MM.1S (cell line): Measurements from ENCODE around the gene PTPN3.

ENCODE experiments used
- DNase-seq: peaks from one replicate; pipeline ENCODE4 v3.0.0-alpha.2; 2015
- H2AFZ ChIP-seq: fragments of 300-600 bp; sonication (generic); 2 replicates; pipeline ENCODE4 v1.6.0; 2016; ENCODE audit warnings: antibody characterized with exemption, low read length
- H3F3A ChIP-seq: fragments of 300-600 bp; sonication (generic); 2 replicates; pipeline ENCODE4 v1.6.1; 2016; ENCODE audit warnings: mild to moderate bottlenecking, antibody characterized with exemption, low read length, moderate library complexity, mixed read lengths; ENCODE audit not compliant: insufficient read depth
- H3K27ac ChIP-seq: fragments of 300-600 bp; sonication (generic); 2 replicates; pipeline ENCODE4 v1.5.1; 2016; ENCODE audit warnings: mild to moderate bottlenecking, low read length
- H3K27me3 ChIP-seq: fragments of 300-600 bp; sonication (generic); replicated peaks from 2 replicates; pipeline ENCODE4 v1.6.0; 2016; ENCODE audit warnings: low read length; ENCODE audit not compliant: insufficient read depth
- H3K36me3 ChIP-seq: fragments of 300-600 bp; sonication (generic); replicated peaks from 2 replicates; pipeline ENCODE4 v1.6.1; 2016; ENCODE audit warnings: mild to moderate bottlenecking, low read length, mixed read lengths; ENCODE audit not compliant: insufficient read depth
- H3K4me1 ChIP-seq: fragments of 300-600 bp; sonication (generic); 2 replicates; pipeline ENCODE4 v1.6.1; 2016; ENCODE audit warnings: low read length, mixed read lengths
- H3K4me2 ChIP-seq: fragments of 300-600 bp; sonication (generic); 2 replicates; pipeline ENCODE4 v1.6.0; 2016; ENCODE audit warnings: low read depth, low read length
- H3K4me3 ChIP-seq: fragments of 300-600 bp; sonication (generic); 2 replicates; pipeline ENCODE4 v1.5.1; 2016; ENCODE audit warnings: low read length, mixed read lengths
- H3K79me2 ChIP-seq: fragments of 300-600 bp; sonication (generic); 2 replicates; pipeline ENCODE4 v1.6.1; 2016; ENCODE audit warnings: mixed run types, low read length, mixed read lengths
- H3K9ac ChIP-seq: fragments of 300-600 bp; sonication (generic); 2 replicates; pipeline ENCODE4 v1.6.1; 2016; ENCODE audit warnings: low read length, mixed read lengths
- H3K9me2 ChIP-seq: fragments of 300-600 bp; sonication (generic); replicated peaks from 2 replicates; pipeline ENCODE4 v1.6.1; 2016; ENCODE audit warnings: mild to moderate bottlenecking, low read length, mixed read lengths; ENCODE audit not compliant: insufficient read depth
- H3K9me3 ChIP-seq: fragments of 300-600 bp; sonication (generic); replicated peaks from 2 replicates; pipeline ENCODE4 v1.6.1; 2016; ENCODE audit warnings: mild to moderate bottlenecking, low read length, mixed read lengths; ENCODE audit not compliant: insufficient read depth
- H4K20me1 ChIP-seq: fragments of 300-600 bp; sonication (generic); 2 replicates; pipeline ENCODE4 v1.6.1; 2016; ENCODE audit warnings: mild to moderate bottlenecking, low read length, moderate library complexity, mixed read lengths; ENCODE audit not compliant: insufficient read depth
- CTCF ChIP-seq: fragments of 300-600 bp; sonication (generic); IDR thresholded peaks from 2 replicates; pipeline ENCODE4 v1.5.1; 2016; ENCODE audit warnings: antibody characterized with exemption, low read length, mixed read lengths
- EZH2 ChIP-seq: fragments of 300-600 bp; sonication (generic); optimal IDR thresholded peaks from 2 replicates; pipeline ENCODE3; 2017; ENCODE audit warnings: low read depth, mild to moderate bottlenecking, antibody characterized with exemption, low read length, mixed read lengths
- EZH2phosphoT487 ChIP-seq: fragments of 300-600 bp; sonication (generic); IDR thresholded peaks from 2 replicates; pipeline ENCODE4 v1.6.1; 2018; ENCODE audit warnings: antibody characterized with exemption, low read length

Gene PTPN3

GRCh38 chr9:109401990-109402318, 96.2 kb downstream of the PTPN3 start:
- peaks cover 28% of the 10 kb centered on the region for H3K4me1 ChIP-seq
- no peak overlapping the region for H3K4me3 ChIP-seq
- TF ChIP-seq EZH2 (no peak), EZH2phosphoT487 (no peak), CTCF (no peak)
- no peak overlapping the region for H3K27ac ChIP-seq
- H3K27me3 ChIP-seq, result no peaks in the 10 kb centered on the region
- H3K4me2 ChIP-seq, result peak overlapping the region; percentile 21; the same call in 1 of the 2 replicates
- no peaks in the 10 kb centered on the region for H4K20me1 ChIP-seq
- DNase-seq, result no peak
- no peaks in the 10 kb centered on the region for H3K9me3 ChIP-seq
- H3K9me2 ChIP-seq, result no peaks in the 10 kb centered on the region
- H2AFZ ChIP-seq, result no peak overlapping the region
- no peaks in the 10 kb centered on the region for H3K36me3 ChIP-seq
- H3F3A ChIP-seq, result no peaks in the 10 kb centered on the region; the same call in 1 of the 2 replicates
- H3K79me2 ChIP-seq, result no peaks in the 10 kb centered on the region
- no peak overlapping the region for H3K9ac ChIP-seq

- no peak overlapping the region for H3K9ac ChIP-seq
- no peaks in the 10 kb centered on the region for H3K36me3 ChIP-seq
These were observed 96.7 kb downstream of the PTPN3 start for GRCh38 chr9:109401169-109401989.

GRCh38 chr9:109399258-109399767, 98.8 kb downstream of the PTPN3 start:
- H3K9ac ChIP-seq, result no peak overlapping the region
- H3K27me3 ChIP-seq, result no peaks in the 10 kb centered on the region
- H3K9me3 ChIP-seq, result no peaks in the 10 kb centered on the region
- no peaks in the 10 kb centered on the region for H3K79me2 ChIP-seq
- H3K36me3 ChIP-seq, result no peaks in the 10 kb centered on the region
- H3K27ac ChIP-seq, result no peak overlapping the region
- H3K9me2 ChIP-seq, result no peaks in the 10 kb centered on the region
- H3K4me1 ChIP-seq, result peaks cover 28% of the 10 kb centered on the region
- TF ChIP-seq EZH2, result no peak
- no peak for TF ChIP-seq EZH2phosphoT487
- TF ChIP-seq CTCF, result no peak
- H3F3A ChIP-seq, result no peaks in the 10 kb centered on the region; the same call in 1 of the 2 replicates
- 0 out of 2 replicates have a peak overlapping the region, but pooled peaks have one; percentile 4 for H3K4me2 ChIP-seq
- H4K20me1 ChIP-seq, result no peaks in the 10 kb centered on the region
- no peak overlapping the region for H3K4me3 ChIP-seq
- no peak overlapping the region for H2AFZ ChIP-seq
- DNase-seq, result peak; percentile 35

More at GRCh38 chr9:109401169-109401989, 96.7 kb downstream of the PTPN3 start:
- peak; percentile 96 for TF ChIP-seq CTCF
- no peak for TF ChIP-seq EZH2
- TF ChIP-seq EZH2phosphoT487, result no peak
- no peaks in the 10 kb centered on the region for H3K9me2 ChIP-seq
- H3K27me3 ChIP-seq, result no peaks in the 10 kb centered on the region
- no peak overlapping the region for H3K27ac ChIP-seq
- no peaks in the 10 kb centered on the region; the same call in 1 of the 2 replicates for H3F3A ChIP-seq
- no peak overlapping the region for H2AFZ ChIP-seq
- H3K9me3 ChIP-seq, result no peaks in the 10 kb centered on the region
- no peak overlapping the region for H3K4me3 ChIP-seq
- peak overlapping the region; percentile 21; the same call in 1 of the 2 replicates for H3K4me2 ChIP-seq
- no peaks in the 10 kb centered on the region for H4K20me1 ChIP-seq
- H3K79me2 ChIP-seq, result no peaks in the 10 kb centered on the region
- peak; percentile 86 for DNase-seq
- peaks cover 28% of the 10 kb centered on the region for H3K4me1 ChIP-seq
